Measurements from ENCODE around the gene SLC39A11. TPM values are rescaled to one million over a fixed set of nuclear protein-coding genes. Genes with fewer than 3 reads are reported as not detected.

Gene SLC39A11
- polyA plus RNA-seq, 3 donors = 16.6 to 27.9 (median 26.6) TPM

DNA sequence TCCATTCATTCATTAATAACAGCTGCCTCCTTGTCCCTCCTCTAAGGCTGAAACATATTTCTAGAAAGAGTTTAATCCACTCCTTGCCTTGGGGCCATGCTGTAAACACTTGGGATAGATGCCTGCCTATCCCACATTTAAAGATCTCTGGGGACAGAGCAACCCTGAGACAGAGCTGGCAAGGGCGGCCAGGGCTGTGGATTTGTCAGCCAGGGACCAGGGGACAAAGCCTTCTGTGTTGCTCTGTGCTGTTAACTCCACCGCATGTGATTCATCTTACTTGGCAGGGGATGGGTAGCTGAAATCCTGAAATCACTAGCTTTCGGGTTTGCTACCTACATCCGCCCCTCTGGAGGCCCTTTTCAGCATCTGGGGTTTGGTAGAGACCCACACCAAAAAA, 392.9 kb downstream of the SLC39A11 start:
- Mint-ChIP-seq H3K27me3 (ENCODE audit: low read depth in 3 of 3) (peaks cover 0 to 1% (median 0%) of the 10 kb centered on the region in 3 donors), H3K4me1 (no peaks in the 10 kb centered on the region), H3K27ac (peak overlapping the region in 1 of 7 donors; percentile 40), H3K4me3 (no peak overlapping the region), H3K36me3 (peaks cover 28 to 46% of the 10 kb centered on the region in 2 donors), H3K9me3 (peaks cover 0 to 5% (median 2%) of the 10 kb centered on the region in 7 donors)
- no peak for DNase-seq
- H3K9ac ChIP-seq (ENCODE audit: insufficient read depth, low read length, poor library complexity, severe bottlenecking) = no peak overlapping the region
- H3K79me2 ChIP-seq (ENCODE audit: insufficient read depth, low read length) = no peaks in the 10 kb centered on the region
- no peaks in the 10 kb centered on the region for H3K9me3 ChIP-seq (replicated peaks in 1 of 2; ENCODE audit: control insufficient read depth in 1 of 2, insufficient read depth in 1 of 2, low read length in 2 of 2)
- no peak overlapping the region for H3K4me2 ChIP-seq (replicated peaks; ENCODE audit: extremely low read depth, low read length, poor library complexity, severe bottlenecking)
- H4K20me1 ChIP-seq (ENCODE audit: insufficient read depth, low read length) = no peaks in the 10 kb centered on the region
- TF ChIP-seq, protein P1, sequence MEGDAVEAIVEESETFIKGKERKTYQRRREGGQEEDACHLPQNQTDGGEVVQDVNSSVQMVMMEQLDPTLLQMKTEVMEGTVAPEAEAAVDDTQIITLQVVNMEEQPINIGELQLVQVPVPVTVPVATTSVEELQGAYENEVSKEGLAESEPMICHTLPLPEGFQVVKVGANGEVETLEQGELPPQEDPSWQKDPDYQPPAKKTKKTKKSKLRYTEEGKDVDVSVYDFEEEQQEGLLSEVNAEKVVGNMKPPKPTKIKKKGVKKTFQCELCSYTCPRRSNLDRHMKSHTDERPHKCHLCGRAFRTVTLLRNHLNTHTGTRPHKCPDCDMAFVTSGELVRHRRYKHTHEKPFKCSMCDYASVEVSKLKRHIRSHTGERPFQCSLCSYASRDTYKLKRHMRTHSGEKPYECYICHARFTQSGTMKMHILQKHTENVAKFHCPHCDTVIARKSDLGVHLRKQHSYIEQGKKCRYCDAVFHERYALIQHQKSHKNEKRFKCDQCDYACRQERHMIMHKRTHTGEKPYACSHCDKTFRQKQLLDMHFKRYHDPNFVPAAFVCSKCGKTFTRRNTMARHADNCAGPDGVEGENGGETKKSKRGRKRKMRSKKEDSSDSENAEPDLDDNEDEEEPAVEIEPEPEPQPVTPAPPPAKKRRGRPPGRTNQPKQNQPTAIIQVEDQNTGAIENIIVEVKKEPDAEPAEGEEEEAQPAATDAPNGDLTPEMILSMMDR (IDR thresholded peaks at IDR 0.05) = no peak
- peaks cover 2 to 15% of the 10 kb centered on the region in 2 donors for H3K36me3 ChIP-seq (replicated peaks in 1 of 2; ENCODE audit: control insufficient read depth in 1 of 2, insufficient read depth in 2 of 2, low read length in 2 of 2)
- H2AFZ ChIP-seq (ENCODE audit: insufficient read depth, low read depth, low read length, poor library complexity, severe bottlenecking) = no peak overlapping the region
- no peaks in the 10 kb centered on the region for H3K4me1 ChIP-seq (ENCODE audit: control insufficient read depth in 1 of 2, insufficient read depth in 2 of 2, low read length in 2 of 2)
- WGBS (ENCODE audit: insufficient coverage) = 100% methylated on average over 2 of the region's 4 CpGs
- H3K4me3 ChIP-seq (replicated peaks in 1 of 3; ENCODE audit: low read depth in 2 of 3, low read length in 3 of 3) = no peak overlapping the region
- no peak overlapping the region for H3K27ac ChIP-seq (ENCODE audit: low read depth in 1 of 2, low read length in 2 of 2)
- intact Hi-C loops (cut with micrococcal nuclease) = no loop called here
- H3K27me3 ChIP-seq (ENCODE audit: control insufficient read depth in 2 of 2, insufficient read depth in 2 of 2, low read length in 2 of 2) = no peaks in the 10 kb centered on the region

DNA sequence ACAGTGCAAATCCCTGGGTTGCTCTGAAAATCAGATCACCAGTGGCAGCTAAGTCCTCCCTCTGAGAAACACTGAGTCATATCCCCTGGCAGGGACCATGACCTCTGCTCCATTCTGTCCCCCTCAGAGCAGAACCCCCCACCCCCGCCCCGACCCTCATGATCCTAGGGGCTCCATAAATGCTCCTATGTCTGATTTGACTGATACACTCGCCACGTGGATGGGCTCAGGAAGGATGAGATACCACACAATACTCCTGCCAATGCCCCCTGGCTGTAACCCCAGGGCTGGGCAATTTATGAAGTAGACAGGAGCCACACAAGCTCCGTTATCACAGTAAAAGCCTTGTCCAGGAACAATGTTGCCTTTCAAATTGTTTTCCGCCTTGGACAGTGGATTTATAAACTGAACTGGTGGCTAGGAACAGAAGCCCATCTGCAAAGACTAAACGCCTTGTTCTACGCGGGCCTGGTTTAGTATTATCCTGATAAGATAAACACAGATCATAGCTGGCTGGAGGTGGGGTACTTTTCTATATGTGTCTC, 394.8 kb downstream of the SLC39A11 start:
- H3K36me3 ChIP-seq (replicated peaks in 1 of 2; ENCODE audit: control insufficient read depth in 1 of 2, insufficient read depth in 2 of 2, low read length in 2 of 2) = peaks cover 2 to 18% of the 10 kb centered on the region in 2 donors
- intact Hi-C loops (cut with micrococcal nuclease) = no loop called here
- H3K4me3 ChIP-seq (replicated peaks in 1 of 3; ENCODE audit: low read depth in 2 of 3, low read length in 3 of 3) = no peak overlapping the region
- Mint-ChIP-seq H3K4me1 (no peaks in the 10 kb centered on the region), H3K9me3 (peaks cover 0 to 6% (median 4%) of the 10 kb centered on the region in 7 donors), H3K27me3 (ENCODE audit: low read depth in 3 of 3) (peaks cover 0 to 1% (median 0%) of the 10 kb centered on the region in 3 donors), H3K4me3 (no peak overlapping the region), H3K27ac (peak overlapping the region in 1 of 7 donors; percentile 13), H3K36me3 (peaks cover 31 to 46% of the 10 kb centered on the region in 2 donors)
- TF ChIP-seq, protein P1 (IDR thresholded peaks at IDR 0.05) = no peak
- no peak for DNase-seq
- no peaks in the 10 kb centered on the region for H3K27me3 ChIP-seq (ENCODE audit: control insufficient read depth in 2 of 2, insufficient read depth in 2 of 2, low read length in 2 of 2)
- H2AFZ ChIP-seq (ENCODE audit: insufficient read depth, low read depth, low read length, poor library complexity, severe bottlenecking) = no peak overlapping the region
- H3K79me2 ChIP-seq (ENCODE audit: insufficient read depth, low read length) = no peaks in the 10 kb centered on the region
- 100% methylated on average over 5 of the region's 9 CpGs for WGBS (ENCODE audit: insufficient coverage)
- H3K9me3 ChIP-seq (replicated peaks in 1 of 2; ENCODE audit: control insufficient read depth in 1 of 2, insufficient read depth in 1 of 2, low read length in 2 of 2) = no peaks in the 10 kb centered on the region
- no peak overlapping the region for H3K27ac ChIP-seq (ENCODE audit: low read depth in 1 of 2, low read length in 2 of 2)
- no peak overlapping the region for H3K9ac ChIP-seq (ENCODE audit: insufficient read depth, low read length, poor library complexity, severe bottlenecking)
- no peaks in the 10 kb centered on the region for H4K20me1 ChIP-seq (ENCODE audit: insufficient read depth, low read length)
- H3K4me2 ChIP-seq (replicated peaks; ENCODE audit: extremely low read depth, low read length, poor library complexity, severe bottlenecking) = no peak overlapping the region
- no peaks in the 10 kb centered on the region for H3K4me1 ChIP-seq (ENCODE audit: control insufficient read depth in 1 of 2, insufficient read depth in 2 of 2, low read length in 2 of 2)
